Left cardiac atrium (tissue), 4 donors: ENCODE data around the gene NDUFS7. TPM values are rescaled to one million over a fixed set of nuclear protein-coding genes. Genes with fewer than 3 reads are reported as not detected.

Experiments
- ATAC-seq, 2 donors: fragments of 200-7000 bp; cut with Tn5 transposase; one replicate each; pipeline ENCODE4 v1.9.1; 2020; ENCODE audit warnings: mild to moderate bottlenecking in 2 of 2, moderate library complexity in 2 of 2
- DNase-seq: peaks from one replicate; pipeline ENCODE4 v3.0.0-alpha.2; 2020
- intact Hi-C, 2 donors: fragments of 100-400 bp; cut with DNase I; formaldehyde crosslinking; loops; one replicate each; pipeline versions ENCODE4 v1.14.1 to v1.15.1; 2022 to 2023
- long read RNA-seq: library from polyadenylated mRNA; unstranded; transcript quantifications from one replicate; pipeline ENCODE4 v2.0.0, GENCODE V29; 2021
- total RNA-seq, 2 donors: library from RNA; stranded (reverse); fragmentation: NEBNext Ultra II Directional; extraction: Animal tissue kit (Norgen Biotek cat#: 25700); gene quantifications; one replicate each; pipeline ENCODE4 v1.2.1, GENCODE V29; 2021
- donor health status: DM: no; HTN: yes; CAD: no.
- donor health status: DM: no; HTN: yes; CAD: no; lungs with severe emphysema.
- donor health status: DM: yes; HTN: yes; CAD: no.
- donor health status: Dilated cardiomyopathy.

The NDUFS7 gene
- 100 to 1,000 TPM; 240 to 267 TPM for total RNA-seq
- long read RNA-seq, transcript NDUFS7-202 (7 exons, 2,818 nt): minor isoform, 19 of 217 reads
- long read RNA-seq, transcript NDUFS7-217 (1 exons, 3,743 nt): minor isoform, 12 of 217 reads
- long read RNA-seq, transcript NDUFS7-210 (8 exons, 1,743 nt): minor isoform, 70 of 217 reads
- long read RNA-seq, transcript NDUFS7-201 (8 exons, 1,039 nt): major isoform, 80 of 217 reads
- long read RNA-seq, partial matches to known transcripts: 24 of 217 reads
- long read RNA-seq, other reads (novel, unspliced or antisense): 5 of 217 reads

DNA sequence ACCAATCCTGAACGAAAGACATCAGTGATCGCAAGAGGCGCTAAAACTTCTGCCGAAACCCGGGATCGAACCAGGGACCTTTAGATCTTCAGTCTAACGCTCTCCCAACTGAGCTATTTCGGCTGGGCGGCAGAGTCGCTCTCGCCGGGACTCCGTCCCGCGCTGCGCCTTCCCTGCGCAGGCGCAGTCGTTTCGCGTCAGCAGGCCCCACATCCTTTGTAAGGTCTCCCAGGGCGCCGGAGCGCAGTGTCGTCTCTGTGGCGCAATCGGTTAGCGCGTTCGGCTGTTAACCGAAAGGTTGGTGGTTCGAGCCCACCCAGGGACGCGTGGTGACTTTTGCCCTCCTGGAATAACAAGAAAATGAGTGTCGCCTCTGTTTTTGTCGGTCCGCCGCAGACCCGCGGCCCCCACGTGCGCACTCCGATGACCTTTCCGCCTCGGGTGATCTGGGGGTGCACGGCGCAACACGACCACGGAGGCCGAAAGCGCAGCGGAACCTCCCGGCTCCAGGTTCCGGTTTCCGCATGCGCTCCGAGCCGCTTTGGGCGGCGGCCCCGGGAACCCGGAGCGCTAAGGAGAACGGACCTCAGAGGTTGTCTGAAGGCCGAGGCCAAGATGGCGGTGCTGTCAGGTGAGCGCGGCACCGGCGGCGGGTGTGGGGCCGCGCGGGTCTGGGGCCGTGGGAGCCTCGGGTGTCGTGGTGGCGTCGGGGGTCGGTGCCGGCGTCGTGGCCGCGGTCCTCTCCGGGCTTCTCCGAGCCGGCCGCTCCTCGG, at the start of gene NDUFS7:
TSS of gene NDUFS7 (plus strand) at position 596 of the 773 bp plus-strand sequence. CDS start at position 616, 20 bp downstream.
- intact Hi-C loops: no loop called here
- ATAC-seq: peak; percentile 89

DNA sequence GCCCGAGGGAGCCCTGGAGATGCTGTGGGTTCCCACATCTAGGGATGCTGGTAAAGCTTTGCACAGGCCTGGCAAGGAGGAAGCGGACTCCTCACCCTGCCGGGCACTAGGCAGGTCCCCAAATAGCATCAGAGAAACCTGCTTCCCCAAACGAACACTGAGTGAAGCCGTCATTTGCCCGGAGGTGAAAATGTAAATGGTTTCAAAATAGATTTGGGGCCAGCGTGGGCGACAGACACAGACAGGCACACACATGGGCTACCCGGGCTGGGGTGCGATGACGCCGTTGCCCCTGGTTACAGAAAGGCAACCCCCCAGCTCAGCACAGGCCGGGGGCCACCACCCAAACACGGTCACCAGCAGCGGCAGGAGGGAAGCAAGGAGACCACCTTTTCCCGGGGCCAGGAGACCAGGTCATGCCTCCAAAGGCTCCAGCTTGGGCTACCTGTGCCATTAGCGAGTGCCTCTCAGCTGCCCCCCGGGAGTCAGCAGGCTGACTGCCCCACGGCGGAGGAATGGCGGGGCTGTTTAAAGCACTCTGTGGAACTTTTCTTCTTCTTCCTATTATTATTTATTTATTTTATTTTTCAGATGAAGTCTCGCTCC, 47.5 kb upstream of the NDUFS7 start:
- intact Hi-C loops: no loop called here
- DNase-seq (no peak), ATAC-seq (no peak)

More for the DNA sequence above, at the start of gene NDUFS7:
- peak; percentile 89 for DNase-seq

- DNase-seq (no peak), ATAC-seq (no peak)
- intact Hi-C loops: loop anchor here in 1 of 2 donors (10.0 kb wide), 1 partner anchor 56 kb away; the partner anchor contains the start of gene EFNA2
These were observed 42.8 kb upstream of the NDUFS7 start for GRCh38 chr19:1340681-1341469.

DNA sequence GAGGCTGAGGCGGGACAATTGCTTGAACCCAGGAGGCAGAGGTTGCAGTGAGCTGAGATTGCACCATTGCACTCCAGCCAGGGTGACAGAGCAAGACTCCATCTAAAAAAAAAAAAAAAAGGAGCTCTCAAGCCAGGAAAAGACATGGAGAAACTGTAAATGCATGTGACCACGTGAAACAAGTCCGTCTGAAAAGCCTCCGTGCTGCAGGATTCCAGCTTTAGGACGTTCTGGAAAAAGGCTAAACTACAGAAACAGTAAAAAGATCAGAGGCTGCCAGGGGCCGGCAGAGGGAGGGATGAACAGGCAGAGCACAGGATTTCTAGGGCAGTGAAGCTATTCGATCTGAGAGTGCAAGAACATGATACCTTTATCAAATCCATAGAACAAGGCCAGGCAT, 40.7 kb upstream of the NDUFS7 start:
- no peak for DNase-seq
- intact Hi-C loops: loop anchor here in 1 of 2 donors (10.0 kb wide), 1 partner anchor 58 kb away; the partner anchor contains the start of gene EFNA2
- ATAC-seq: peak in 1 of 2 donors; percentile 23

GRCh38 chr19:1349211-1349610, 34.5 kb upstream of the NDUFS7 start:
- intact Hi-C loops: loop anchor here in 1 of 2 donors (10.0 kb wide), 1 partner anchor 64 kb away; the partner anchor contains the start of gene EFNA2
- no peak for ATAC-seq

DNA sequence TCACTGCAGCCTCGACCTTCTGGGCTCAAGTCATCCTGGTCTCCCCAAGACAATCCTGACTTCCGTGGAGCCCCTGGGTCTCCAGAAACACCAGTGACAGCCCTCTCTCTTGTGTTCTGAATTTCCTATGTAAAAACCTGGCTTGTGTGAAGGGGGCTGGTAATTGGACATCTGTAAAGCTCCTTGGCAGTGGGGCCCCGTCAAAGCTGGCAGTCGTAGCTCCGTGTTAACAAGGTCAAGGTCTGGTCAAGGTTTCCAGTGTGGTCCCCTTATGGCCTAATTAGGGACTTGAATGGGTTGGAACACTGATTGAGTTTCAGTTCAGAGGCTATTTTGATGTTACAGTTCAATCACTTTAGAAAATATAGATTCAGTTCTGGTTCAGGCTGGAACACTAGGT, 32.8 kb upstream of the NDUFS7 start:
- intact Hi-C loops: loop anchor here in 1 of 2 donors (10.0 kb wide), 1 partner anchor 66 kb away; the partner anchor contains the start of gene EFNA2
- ATAC-seq (no peak), DNase-seq (no peak)

More at GRCh38 chr19:1349211-1349610, 34.5 kb upstream of the NDUFS7 start:
- DNase-seq: no peak

- intact Hi-C loops: loop anchor here in 1 of 2 donors (10.0 kb wide), 1 partner anchor 67 kb away; the partner anchor contains the start of gene EFNA2
- ATAC-seq: no peak
- no peak for DNase-seq
These were observed 32.3 kb upstream of the NDUFS7 start for GRCh38 chr19:1351381-1351851.

DNA sequence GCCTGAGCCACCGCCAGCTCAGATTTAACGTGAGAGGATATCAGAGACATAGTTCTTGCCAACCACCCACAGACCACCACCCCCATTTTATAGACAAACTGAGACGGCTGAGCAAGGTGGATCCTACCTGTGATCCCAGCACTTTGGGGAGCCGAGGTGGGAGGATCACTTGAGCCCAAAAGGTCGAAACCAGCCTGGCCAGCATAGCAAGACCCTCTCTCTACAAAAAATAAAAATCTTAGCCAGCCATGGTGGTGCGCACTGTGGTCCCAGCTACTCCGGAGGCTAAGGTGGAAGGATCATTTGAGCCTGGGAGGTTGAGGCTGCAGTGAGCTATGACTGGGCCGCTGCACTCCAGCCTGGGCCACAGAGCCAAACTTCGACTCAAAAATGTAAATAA, 30.6 kb upstream of the NDUFS7 start:
- no peak for DNase-seq
- ATAC-seq: no peak
- intact Hi-C loops: loop anchor here in 1 of 2 donors (10.0 kb wide), 1 partner anchor 68 kb away; the partner anchor contains the start of gene EFNA2

GRCh38 chr19:1354970-1355567, 28.6 kb upstream of the NDUFS7 start:
- intact Hi-C loops: loop anchor here in 1 of 2 donors (10.0 kb wide), 1 partner anchor 70 kb away; the partner anchor contains the start of gene EFNA2
- no peak for DNase-seq

DNA sequence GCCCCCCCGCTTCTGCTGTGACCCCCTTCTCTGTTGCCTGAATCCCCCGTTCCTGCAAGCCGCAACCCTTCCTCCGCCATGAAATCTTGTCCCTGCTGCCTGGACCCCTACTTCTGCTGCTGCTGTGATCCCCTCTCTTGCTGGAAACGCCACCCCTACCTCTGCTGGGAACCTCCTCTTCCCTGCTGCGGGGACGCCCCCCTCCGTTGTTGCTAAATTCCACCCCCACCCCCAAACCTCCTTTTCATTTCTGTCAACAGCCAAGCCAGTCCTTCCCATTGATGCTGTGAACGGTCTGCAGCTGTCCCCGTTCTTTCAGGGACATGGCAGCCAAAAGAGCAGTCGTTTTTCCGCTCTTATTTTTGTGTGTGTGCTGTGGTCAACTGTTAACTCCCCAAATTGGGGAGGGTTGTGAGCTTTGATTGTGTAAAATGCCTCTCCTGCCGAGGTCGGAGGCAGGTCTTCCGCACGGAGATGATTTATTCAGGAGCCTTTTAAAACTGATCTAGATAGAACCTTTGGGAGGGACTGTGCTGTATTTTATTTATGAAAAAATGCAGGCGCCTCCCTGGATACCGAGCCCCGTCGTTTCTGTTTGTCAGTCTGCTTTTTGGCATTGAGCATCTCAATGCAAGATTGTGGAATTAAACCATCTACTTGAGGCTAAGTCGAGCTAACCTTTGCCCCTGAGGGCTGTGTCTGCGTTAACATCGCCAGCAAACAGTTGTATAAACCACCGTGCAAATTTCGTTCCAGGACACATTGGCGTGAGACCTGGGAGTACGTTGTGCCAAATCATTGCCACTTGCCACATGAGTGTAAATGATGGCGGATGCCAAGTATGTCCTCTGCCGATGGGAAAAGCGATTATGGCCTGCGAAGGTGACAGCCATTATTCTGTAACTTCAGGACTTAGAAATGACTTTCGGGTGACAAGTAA, 27.9 kb upstream of the NDUFS7 start:
- DNase-seq (no peak), ATAC-seq (peak; percentile 4 to 15)
- intact Hi-C loops: loop anchor here in 1 of 2 donors (10.0 kb wide), 1 partner anchor 71 kb away; the partner anchor contains the start of gene EFNA2

More at GRCh38 chr19:1354970-1355567, 28.6 kb upstream of the NDUFS7 start:
- peak; percentile 18 to 53 for ATAC-seq

- intact Hi-C loops: loop anchor here in 1 of 2 donors (10.0 kb wide), 1 partner anchor 72 kb away; the partner anchor contains the start of gene EFNA2
- no peak for ATAC-seq
- DNase-seq: no peak
These were observed 27.2 kb upstream of the NDUFS7 start for GRCh38 chr19:1356508-1356865.

- ATAC-seq: no peak
- DNase-seq: no peak
- intact Hi-C loops: loop anchor here in 1 of 2 donors (10.0 kb wide), 1 partner anchor 73 kb away; the partner anchor contains the start of gene EFNA2
These were observed 26.1 kb upstream of the NDUFS7 start for GRCh38 chr19:1357531-1358109.

GRCh38 chr19:1360126-1360817, 23.4 kb upstream of the NDUFS7 start:
- intact Hi-C loops: no loop called here
- ATAC-seq (peak in 1 of 2 donors; percentile 4), DNase-seq (no peak)

GRCh38 chr19:1360818-1361461, 22.8 kb upstream of the NDUFS7 start:
- DNase-seq: peak; percentile 77
- intact Hi-C loops: no loop called here
- ATAC-seq: peak; percentile 83 to 91
